Measurements from ENCODE around the gene CDK6.

DNA sequence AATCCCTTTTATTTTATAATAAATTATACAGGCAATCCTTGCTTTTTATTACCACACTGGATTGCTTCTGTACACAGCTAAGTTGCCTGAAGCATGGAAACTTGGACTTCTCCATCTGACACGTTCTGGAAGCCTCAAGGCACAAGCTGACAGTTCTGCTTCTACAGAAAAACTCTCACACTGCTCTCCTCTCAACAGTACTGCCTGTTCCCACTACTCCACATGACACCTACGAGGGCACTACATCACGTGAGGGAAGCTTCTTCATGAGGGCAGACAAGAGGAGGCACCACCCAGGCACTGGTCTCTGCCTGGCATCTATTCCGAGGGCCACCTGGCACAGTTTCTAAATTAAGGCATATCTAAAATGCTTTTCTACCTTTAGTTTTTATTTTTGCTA lies 229.4 kb downstream of the CDK6 start:
- TF ChIP-seq POLR2A (IDR thresholded peaks at IDR 0.05) (no peak), POLR2AphosphoS5 (IDR thresholded peaks at IDR 0.05) (no peak)
- TF ChIP-seq, protein P1, sequence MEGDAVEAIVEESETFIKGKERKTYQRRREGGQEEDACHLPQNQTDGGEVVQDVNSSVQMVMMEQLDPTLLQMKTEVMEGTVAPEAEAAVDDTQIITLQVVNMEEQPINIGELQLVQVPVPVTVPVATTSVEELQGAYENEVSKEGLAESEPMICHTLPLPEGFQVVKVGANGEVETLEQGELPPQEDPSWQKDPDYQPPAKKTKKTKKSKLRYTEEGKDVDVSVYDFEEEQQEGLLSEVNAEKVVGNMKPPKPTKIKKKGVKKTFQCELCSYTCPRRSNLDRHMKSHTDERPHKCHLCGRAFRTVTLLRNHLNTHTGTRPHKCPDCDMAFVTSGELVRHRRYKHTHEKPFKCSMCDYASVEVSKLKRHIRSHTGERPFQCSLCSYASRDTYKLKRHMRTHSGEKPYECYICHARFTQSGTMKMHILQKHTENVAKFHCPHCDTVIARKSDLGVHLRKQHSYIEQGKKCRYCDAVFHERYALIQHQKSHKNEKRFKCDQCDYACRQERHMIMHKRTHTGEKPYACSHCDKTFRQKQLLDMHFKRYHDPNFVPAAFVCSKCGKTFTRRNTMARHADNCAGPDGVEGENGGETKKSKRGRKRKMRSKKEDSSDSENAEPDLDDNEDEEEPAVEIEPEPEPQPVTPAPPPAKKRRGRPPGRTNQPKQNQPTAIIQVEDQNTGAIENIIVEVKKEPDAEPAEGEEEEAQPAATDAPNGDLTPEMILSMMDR (IDR thresholded peaks at IDR 0.05) = no peak

Measured in prostate gland (tissue), 2 donors.